HG02981 (cell line): ENCODE data around the gene COG5.

Source experiments
- ATAC-seq: cut with Tn5 transposase; IDR thresholded peaks from one replicate; pipeline ENCODE4 v1.9.1; 2021; ENCODE audit warnings: mild to moderate bottlenecking, moderate library complexity; ENCODE audit not compliant: unreplicated experiment

The COG5 gene

DNA sequence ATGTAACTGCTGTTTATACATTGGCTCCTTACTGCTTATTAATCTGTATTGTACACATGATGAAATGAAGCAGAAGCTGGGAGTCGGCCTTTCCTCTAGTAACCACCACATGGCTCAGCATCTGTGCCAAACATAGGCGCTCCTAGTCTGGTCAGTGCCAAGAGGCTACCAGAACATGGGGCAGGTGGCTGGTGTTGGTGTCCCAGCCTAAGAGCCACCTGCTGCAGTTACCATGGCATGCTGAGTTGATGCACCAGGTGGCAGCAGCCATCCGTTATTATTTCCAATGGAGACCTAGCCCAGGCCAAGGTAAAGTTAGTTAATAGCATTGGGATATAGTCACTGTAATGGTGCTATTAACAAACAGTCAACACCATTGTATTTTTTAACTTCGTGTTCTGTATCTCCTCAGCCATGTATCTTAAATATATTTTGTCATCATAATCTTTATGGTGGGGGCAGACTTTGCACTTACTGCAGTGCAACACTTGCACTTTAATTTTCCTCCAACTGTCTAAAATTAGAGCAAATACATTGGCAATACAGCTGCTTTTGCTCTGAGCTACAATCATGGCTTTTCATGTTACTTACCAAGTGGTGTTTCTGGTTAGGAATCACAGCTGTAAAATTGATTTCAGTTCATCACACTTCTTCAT, 361.8 kb downstream of the COG5 start:
- ATAC-seq = peak; percentile 69

DNA sequence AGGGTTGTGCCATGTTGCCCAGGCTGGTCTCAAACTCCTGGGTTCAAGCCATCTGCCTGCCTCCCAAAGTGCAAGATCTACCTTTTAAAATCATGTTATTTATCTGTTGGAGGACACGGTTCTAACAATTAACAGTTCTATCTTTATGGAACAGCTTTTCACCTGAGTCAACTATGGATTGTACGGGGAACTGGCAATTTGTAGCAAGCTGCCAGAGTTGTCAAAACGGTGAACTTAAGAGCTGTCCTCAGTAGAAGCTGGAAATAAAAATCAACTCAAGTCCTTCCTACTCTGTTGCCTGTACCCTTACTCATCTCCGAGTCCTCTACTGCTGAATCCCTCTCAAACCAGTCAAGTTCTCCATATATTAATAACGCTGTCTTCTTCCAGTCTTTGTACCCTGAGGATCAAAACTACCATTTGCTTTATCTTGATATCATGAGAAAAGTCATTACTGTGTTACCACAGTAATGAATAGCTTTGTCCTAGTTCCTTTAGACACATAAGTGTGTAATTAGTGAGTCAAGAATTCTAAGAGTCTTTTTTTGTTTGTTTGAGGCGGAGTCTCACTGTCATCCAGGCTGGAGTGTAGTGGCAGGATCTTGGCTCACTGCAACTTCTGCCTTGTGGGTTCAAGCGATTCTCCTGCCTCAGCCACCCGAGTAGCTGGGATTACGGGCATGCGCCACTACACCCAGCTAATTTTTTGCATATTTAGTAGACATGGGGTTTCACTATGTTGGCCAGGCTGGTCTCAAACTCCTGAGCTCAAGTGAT, 366.7 kb downstream of the COG5 start:
- ATAC-seq = no peak

DNA sequence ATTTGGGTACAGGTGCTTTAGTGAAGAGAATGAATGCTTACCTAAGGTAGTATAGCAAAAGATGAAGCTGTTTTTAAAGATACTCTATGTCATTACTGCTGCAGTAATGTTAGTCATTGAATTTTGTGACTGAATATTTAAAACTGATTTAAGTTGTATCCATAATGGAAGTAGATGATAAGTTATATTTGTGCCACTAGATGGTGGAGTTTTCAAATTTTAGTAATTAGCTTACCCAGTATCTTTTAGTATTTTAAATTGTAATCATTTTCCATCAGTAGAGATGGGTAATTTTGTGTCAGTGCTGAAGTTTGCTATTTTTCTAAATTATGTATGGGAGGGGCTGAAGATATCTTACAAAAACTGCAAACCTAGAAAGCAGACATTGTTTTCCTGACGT, 369.7 kb downstream of the COG5 start:
- no peak for ATAC-seq

DNA sequence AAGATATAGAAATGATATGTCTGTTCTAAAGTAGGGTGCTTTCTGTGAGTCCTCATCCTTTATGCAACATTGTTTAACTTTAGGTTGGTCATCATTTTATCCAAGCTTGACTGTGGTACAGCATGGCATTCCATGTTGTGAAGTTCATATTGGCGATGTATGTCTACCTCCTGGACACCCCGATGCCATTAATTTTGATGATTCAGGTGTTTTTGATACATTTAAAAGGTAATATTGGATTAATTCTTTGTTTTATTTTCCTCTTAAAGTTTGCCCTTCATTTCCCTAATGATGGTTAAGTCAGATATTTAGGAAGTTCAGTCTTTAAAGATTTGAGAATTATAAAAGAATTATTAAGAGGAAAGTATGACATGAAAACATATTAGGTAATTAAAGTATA, 373.6 kb downstream of the COG5 start:
- ATAC-seq = no peak

GRCh38 chr7:107187774-107188173, 375.9 kb downstream of the COG5 start:
- no peak for ATAC-seq

GRCh38 chr7:107186240-107186639, 377.5 kb downstream of the COG5 start:
- no peak for ATAC-seq

- no peak for ATAC-seq
Observed at GRCh38 chr7:107185716-107186115, 378.0 kb downstream of the COG5 start.

DNA sequence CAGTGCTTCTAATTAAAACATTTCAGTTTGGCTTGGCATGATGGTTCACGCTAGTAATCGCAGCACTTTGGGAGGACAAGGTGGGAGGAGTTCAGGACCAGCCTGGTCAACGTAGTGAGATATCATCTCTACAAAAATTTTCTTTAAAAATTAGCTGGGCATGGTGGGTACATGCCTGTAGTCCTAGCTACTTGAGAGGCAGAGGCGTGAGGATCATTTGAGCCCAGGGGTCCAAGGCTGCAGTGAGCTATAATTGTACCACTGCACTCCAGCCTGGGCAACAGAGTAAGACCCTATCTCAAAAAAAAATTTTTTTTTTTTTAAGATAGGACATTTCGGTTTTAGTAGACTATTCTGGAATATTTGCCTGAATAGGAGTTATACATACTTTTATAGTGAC, 382.5 kb downstream of the COG5 start:
- no peak for ATAC-seq

DNA sequence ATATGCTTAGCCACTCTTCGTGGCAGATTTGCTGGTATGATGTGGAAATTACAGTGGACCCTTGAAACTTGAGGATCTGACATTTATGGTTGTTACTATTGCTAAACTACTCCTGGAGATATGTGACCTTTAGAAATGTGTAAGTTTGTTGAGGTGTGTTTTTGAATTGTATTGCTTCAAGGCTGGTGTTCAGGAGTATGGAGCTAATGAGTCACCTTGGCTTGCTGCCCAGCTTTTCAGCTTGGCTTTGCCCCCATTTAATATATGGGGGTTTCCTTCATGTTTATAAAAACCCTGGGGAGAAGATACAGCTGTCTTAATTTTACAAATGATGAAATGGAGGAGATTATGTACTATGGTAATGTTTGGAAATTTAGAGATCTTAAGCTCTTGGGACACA, 383.3 kb downstream of the COG5 start:
- no peak for ATAC-seq

DNA sequence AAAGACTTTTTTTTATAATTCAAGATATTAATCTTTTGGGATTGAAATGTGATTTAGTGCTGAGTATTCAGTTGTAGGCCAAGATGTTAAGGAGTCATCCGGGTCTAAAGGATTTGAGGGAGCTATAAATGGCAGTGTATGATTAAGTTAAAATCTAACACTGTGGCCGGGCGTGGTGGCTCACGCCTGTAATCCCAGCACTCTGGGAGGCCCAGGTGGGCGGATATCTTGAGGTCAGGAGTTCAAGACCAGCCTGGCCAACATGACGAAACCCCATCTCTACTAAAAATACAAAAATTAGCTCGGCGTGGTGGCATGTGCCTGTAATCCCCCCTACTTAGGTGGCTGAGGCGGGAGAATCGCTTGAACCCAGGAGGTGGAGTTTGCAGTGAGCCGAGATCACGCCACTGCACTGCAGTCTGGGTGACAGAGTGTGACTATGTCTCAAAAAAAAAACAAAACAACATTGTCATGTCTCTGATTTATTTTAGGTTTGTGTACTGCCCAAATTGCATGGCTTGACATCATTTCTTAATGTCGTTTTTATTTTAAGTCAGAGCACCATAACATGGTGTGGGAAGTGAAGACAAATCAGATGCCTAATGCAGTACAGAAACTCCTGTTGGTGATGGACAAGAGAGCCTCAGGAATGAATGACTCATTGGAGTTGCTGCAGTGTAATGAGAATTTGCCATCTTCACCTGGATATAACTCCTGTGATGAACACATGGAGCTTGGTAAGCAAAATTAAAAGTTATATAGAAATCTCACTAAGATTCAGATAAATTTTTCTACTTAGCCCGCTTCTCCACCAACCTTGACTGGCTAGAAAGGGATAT, 384.2 kb downstream of the COG5 start:
- ATAC-seq = no peak

DNA sequence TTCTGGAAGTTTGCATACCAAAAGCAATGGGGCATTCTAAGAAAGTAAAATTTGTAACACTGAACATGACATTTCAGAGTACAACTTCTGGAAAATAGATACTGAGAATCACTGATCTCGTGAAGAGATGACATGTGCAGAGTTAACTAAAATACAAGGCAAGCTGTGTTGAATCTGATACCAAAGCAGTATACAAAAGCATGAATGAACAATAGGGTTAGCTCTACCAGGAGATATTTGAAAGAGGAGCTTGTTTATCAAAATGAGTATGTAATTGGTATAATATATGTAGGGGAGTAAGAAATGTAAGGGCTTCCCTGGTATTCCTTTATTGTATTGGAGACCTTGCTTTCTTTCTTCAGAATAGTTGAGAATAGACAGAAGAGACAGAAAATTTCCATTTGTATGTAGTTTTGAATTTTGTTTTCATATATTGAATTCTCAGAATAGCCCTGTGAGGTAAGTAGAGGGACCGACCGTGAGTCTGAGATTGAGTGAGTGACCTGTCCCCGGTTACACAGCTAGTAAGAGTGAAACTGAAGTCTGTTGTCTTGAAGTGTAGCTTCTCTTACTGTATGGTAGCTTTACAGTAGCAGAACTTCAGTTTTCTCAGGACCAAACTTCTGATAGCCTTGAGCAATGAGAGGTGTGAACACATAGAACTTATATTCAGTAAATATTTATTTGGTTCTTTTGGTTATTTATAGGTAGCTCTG, 389.9 kb downstream of the COG5 start:
- peak; percentile 39 for ATAC-seq

- ATAC-seq = no peak
Observed at GRCh38 chr7:107173191-107173590, 390.5 kb downstream of the COG5 start.

- no peak for ATAC-seq
Observed at GRCh38 chr7:107172276-107173032, 391.3 kb downstream of the COG5 start.

- no peak for ATAC-seq
Observed at GRCh38 chr7:107171496-107171895, 392.2 kb downstream of the COG5 start.

- no peak for ATAC-seq
Observed at GRCh38 chr7:107170051-107170915, 393.4 kb downstream of the COG5 start.

- ATAC-seq = peak; percentile 22
Observed at GRCh38 chr7:107169120-107170050, 394.3 kb downstream of the COG5 start.

GRCh38 chr7:107168233-107169119, 395.2 kb downstream of the COG5 start, which contains the start of gene HBP1:
Gene HBP1 (plus strand): TSS chr7:107169003. CDS start chr7:107179894, 10,891 bp downstream.
- ATAC-seq = peak; percentile 86
